H1 (cell line): Measurements from ENCODE around the gene ZNF541. TPM values are rescaled to one million over a fixed set of nuclear protein-coding genes. Genes with fewer than 3 reads are reported as not detected.

Source experiments
- GTF2F1 ChIP-seq: IDR thresholded peaks from 2 replicates; pipeline ENCODE4 v1.6.1; 2012; ENCODE audit warnings: low read depth, low read length, improper control_type of control experiment, borderline replicate concordance
- HDAC2 ChIP-seq, 2 experiments: fragments of 300-600 bp in 1 of 2; sonication (generic) in 1 of 2; IDR thresholded peaks; 2 replicates each; pipeline ENCODE4 v1.6.1; 2011 to 2012; ENCODE audit warnings: low read depth in 2 of 2, low read length in 2 of 2, mild to moderate bottlenecking in 2 of 2, moderate library complexity in 2 of 2, borderline replicate concordance in 1 of 2, inconsistent platforms in 1 of 2
- SIRT6 ChIP-seq: IDR thresholded peaks from one replicate; pipeline ENCODE4 v1.7.1; 2012; ENCODE audit warnings: low read length, inconsistent platforms
- polyA plus RNA-seq, 7 experiments: library from polyadenylated mRNA; depleted of rRNA in 3 of 7; stranded (reverse) in 5 of 7; unstranded in 2 of 7; fragments of >200 nt in 5 of 7; fragments of 200-250 nt in 2 of 7; gene quantifications; 1 replicate in 5 of 7; 2 replicates in 1 of 7; 4 replicates in 1 of 7; pipeline versions ENCODE4 v1.2.1 to v1.2.3, GENCODE V29; 2011 to 2013; ENCODE audit warnings: missing spikeins in 2 of 7, mixed read lengths in 2 of 7
- total RNA-seq: library from RNA; stranded (reverse); fragmentation: NEBNext Ultra II Directional; extraction: Animal tissue kit (Norgen Biotek cat#: 25700); gene quantifications from 2 replicates; pipeline ENCODE4 v1.2.1, GENCODE V29; 2021

ZNF541 gene
- total and polyA plus RNA-seq, 2 of the 8 experiments (the other 6 are each of a cell fraction or from before 2014, with no cell fraction given): 0.05 TPM; not detected in 1

GRCh38 chr19:47544075-47544474 lies 28.9 kb downstream of the ZNF541 start (continued):
- TF ChIP-seq SIRT6 (no peak), GTF2F1 (no peak), HDAC2 (IDR thresholded peaks at IDR 0.05; ENCODE audit: borderline replicate concordance in 1 of 2, low read depth in 2 of 2, low read length in 2 of 2) (no peak)
- TF ChIP-seq, all 59 proteins: peak for 0
